GM19023 (cell line): Measurements from ENCODE around the gene STARD13.

Experiments used
- ATAC-seq: cut with Tn5 transposase; IDR thresholded peaks from one replicate; pipeline ENCODE4 v1.9.1; 2021; ENCODE audit warnings: mild to moderate bottlenecking, moderate library complexity; ENCODE audit not compliant: unreplicated experiment

STARD13 gene

GRCh38 chr13:33232883-33233282, 52.7 kb downstream of the STARD13 start:
- ATAC-seq: no peak

DNA sequence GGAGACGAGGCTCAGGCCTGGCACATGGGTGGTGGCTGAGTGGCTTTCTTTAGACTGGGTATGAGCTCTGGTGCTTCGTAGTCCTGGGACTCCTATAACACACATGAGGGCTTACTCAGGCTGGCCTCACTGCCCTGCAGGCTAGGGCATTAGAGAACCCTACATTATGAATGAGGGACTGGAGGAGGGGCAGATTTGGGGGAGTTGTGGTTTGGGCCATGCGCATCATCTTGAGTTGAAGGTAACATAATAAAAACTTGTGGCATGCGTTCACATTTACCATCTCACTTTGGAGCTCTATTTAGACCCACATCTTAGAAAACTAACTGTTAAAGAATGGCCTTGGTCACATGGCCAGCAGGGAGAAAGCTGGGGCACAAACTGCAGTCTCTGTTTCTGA, 54.2 kb downstream of the STARD13 start:
- no peak for ATAC-seq

- no peak for ATAC-seq
Measured at GRCh38 chr13:33230178-33230881, 55.2 kb downstream of the STARD13 start.

GRCh38 chr13:33229446-33230177, 55.9 kb downstream of the STARD13 start:
- no peak for ATAC-seq

DNA sequence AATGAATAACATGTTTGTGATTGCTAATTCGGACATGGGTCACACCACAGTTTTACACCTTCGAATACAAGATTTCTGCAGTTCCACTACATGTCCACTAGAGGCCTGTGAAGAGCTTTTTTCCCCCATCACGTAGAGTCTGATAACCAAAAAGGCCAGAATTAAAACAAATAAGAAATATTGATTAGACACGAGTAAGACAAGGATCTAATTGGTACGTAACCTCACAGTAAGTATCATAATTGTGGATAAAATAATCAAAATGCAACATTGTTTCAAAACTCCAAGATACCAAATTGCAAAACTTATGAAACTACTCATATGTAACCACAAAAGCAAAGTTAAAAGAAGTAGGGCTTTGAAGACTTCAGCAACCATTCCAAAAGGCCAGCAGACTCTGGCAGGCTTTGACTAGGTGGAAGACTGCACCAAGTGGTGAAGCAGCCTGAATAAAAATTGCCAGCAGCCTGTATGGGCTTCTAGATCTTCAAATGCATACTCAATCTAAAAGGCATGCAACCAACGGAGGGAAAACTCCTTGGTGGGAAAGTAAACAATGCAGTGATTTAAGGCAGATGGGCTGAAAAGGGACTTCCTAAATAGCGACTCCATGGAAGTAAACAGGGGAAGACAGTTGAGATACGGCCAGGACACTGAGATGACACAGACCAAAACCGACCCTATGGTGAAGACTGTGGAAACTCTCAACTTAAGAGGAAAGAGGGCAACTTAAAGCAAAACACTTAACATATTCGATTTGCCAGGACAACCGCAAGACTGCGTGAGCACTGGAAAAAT, 56.7 kb downstream of the STARD13 start:
- peak; percentile 70 for ATAC-seq

DNA sequence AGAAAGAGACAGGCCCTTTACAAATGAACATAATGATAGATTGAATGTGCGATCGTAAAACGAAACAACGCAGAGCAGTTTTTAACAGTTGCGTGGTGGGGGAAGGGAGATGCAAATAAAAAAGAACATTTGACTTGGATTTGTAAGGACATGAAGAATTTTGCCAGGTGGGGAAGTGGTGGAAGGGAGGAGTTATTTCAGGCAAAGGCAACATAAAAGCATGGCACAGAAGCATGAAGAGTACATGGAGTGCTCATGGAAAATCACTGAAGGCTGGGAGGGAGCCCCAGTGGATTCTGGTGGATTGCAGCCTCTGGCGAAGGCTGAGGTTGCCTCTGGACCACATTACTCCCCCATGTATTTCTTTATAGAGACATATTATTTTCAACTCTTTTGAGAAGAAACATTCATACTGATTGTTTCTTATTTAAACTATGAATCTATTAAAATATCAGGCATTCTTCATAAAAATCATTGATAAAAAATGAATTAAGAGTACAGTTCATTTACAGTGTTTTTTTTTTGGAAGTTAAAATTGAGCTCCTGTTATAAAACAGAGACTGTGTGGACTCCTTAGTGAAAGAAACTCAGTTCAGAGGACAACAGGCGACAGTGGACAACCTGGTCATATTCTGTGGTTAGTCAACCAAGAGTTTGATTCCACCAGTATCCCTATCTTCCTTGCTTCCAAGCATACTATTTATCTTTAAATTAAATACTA, 57.5 kb downstream of the STARD13 start:
- no peak for ATAC-seq

DNA sequence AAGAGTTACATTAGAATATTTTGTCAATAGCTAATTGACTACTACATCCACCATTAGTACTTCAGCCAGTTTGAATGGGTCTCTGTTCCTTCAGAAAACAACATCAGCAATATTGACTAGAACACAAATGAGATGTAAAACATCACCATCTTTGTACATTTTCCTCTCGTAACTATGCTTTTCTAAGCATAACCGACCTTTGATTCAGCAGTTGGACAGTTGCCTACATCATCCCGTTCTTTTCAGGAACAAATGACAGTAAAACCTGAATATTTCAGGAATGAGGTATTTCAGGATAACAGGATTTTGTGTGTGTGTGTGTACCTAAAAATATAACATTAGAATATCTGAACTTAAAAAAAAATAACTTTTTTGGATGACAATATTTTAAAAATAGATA, 60.9 kb downstream of the STARD13 start:
- no peak for ATAC-seq

- no peak for ATAC-seq
Measured at GRCh38 chr13:33224191-33224590, 61.4 kb downstream of the STARD13 start.

- ATAC-seq: no peak
Measured at GRCh38 chr13:33219926-33220325, 65.6 kb downstream of the STARD13 start.

- ATAC-seq: no peak
Measured at GRCh38 chr13:33218426-33218825, 67.1 kb downstream of the STARD13 start.

GRCh38 chr13:33218020-33218419, 67.5 kb downstream of the STARD13 start:
- no peak for ATAC-seq

GRCh38 chr13:33217256-33217655, 68.3 kb downstream of the STARD13 start:
- no peak for ATAC-seq

DNA sequence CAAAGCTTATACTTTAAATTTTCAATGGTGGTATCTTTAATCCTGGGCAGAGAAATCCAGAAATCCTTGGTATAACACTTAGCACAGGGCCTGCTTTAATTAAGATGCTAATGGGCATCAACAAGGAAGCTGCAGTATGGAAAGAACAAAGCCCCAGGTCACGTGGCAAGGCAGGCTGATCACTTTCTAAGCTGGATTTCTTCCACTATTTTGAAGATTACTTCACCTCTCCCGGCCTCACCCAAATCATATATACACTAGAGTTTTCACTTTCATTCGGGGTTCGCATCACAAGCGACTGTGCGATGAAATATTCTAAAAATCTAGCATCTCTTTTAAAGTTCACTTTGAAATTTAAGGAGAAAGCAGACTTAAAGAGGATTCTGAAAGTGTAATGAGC, 71.8 kb downstream of the STARD13 start:
- ATAC-seq: no peak

DNA sequence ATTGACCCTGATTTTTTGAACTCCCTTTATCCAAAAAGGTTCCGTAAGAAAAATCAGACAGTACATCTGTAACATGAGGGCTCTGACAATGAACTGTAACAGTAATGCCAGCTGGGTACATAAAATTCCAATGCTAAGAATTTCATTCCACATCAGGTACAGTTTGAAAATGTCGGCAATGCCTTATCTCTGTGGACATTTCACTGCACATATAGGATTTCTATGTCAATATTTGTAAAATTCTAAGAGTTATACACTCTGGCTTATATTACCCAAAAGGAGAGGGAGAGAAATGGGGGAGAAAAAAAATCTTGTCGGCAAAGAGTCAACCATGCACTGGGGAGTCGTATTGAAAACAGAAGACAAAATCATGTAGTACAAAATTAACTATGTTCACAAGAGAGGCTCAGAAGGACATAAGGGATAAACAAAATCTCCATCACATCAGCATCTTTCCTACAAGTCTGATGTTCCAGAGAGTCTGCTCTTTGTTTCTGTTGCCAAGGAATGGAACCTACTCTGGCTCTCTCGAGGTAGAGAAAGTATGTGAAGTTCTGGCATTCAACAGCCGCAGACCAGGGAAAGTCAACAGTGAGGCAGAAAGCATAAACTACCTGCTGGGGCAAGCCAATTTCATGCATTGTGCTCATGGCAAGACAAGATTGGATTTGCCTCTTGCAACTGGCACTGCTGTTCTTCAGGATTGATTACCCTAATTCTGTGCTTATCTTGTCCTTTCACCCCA, 72.4 kb downstream of the STARD13 start:
- ATAC-seq: no peak

DNA sequence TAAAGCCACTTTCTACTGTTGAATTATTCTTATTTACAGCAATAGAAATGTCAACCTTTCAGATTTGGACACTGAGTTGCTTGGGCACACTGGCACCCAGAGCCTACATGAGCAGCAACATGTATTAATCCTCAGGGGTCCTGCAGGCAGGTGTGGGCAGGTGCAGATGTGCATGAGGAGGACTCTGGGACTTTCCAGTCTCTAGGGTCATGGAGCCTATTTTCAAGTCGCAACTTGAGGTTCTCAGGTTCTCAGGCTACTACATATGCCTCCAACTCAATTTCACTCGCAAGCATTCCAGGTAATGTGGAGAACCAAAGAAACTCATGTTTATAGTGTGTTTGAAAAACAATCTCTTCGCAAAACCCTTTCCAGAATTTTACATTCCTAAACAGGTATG, 73.2 kb downstream of the STARD13 start:
- ATAC-seq: no peak

DNA sequence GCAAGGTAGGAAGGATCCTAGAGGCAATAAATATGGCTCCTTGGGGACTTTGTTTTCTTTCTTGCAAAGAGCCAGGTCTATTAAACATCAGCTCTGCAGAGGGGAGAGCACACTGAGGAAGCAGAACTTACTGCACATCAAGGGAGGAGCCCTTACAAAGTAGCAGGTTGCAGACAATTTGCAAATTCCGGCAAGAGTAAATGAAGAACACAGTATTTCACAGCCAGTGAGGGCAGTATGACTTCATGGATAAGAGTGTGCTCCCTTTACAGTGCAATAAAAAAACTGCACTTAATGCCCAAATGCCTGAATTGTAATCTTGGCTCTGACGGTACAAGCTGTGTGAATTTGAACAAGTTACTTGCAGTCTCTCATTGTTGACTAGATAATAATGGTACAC, 75.5 kb downstream of the STARD13 start:
- ATAC-seq: no peak

DNA sequence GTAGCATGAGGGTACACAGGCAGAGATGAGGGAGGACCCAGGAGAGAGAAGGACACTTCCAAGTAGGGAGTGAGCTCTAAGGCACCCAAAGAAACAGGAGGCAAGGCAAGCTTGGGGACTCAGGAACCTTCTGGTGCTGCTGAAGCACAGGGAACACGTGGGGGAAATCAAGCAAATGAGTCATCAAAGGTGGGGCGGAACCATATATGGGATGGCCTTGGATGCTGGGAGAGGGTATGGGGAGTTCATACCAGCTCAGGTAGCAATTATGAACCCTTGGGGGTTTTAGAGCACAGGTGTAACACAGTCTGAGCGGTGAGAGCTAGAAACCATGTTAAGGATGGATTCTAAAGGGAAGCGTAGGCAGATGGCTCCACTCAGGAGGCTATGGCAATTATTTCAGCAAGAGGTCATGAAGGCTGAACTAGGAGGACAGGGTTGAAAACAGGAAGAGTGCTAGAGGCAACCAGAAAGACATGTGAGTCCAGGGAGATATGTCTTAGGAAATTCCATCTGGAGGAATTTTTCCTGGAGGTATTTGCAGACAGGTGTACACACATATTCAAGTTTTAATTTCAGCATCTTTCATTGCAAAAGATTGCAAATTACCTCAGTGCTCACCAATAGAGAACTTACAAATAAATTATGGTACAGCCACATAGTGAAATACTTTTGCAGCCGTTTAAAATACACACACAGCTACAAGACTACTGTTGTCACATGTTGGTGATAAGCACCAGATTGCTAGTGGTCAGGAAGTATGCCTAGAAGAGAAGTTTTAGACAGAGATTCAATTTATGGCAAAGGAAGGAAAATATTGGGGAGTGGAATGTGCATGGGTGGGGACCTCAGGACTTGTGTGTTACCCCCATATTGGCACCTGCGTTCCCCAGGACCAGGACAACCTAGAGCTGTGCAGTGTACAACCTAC, 77.0 kb downstream of the STARD13 start:
- no peak for ATAC-seq

DNA sequence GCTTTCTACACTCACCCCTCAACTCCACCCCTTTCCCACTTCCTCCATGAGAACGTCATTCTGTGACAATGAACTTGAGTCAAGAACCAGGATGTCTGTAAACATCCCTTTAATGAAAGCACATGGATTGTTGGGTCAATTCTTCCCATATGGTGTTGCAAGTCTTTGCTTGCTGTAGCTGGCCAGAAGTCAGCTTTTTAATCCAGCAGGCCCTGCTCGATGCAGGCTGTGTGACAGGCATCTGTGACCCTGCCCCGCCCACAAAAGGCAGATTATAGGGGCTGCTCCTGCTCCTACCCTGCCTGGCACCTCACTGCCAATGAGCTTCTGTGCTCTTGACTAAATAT, 78.0 kb downstream of the STARD13 start:
- ATAC-seq: no peak

DNA sequence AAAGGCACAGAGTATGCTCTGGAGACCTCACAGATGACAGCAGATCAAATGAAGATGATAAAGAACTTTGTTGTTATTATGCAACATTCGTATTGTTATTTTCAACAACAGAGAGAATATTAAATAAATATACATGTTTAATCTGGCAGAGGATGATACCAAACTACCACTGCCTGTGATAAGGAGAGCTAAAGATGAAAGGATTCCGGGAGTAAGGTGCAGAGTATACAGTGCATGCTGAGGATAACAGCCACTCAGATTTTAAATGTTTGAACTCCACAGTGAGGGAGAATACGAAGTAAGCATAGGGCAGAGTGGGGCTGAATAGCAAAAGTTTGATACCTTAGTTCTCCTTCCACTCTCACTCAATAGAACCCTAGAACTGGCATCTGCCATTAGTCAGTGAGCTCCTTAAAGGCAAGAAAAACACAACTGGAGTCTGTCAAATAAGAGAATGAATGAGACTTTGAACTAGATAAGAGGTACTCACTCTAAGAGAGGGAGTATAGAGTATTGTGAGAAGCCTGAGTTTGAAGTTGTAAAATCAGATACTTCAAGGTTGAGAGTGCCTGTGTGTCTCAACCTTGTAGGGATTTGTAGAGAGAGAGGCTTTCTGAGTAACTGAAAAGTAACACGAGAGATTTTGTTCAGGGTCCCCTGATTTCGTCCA, 78.5 kb downstream of the STARD13 start:
- no peak for ATAC-seq
